IMR-90 (cell line): ENCODE measurements around the gene PRORP. TPM values are rescaled to one million over a fixed set of nuclear protein-coding genes. Genes with fewer than 3 reads are reported as not detected.

Experiments used
- ATAC-seq: fragments of 200-7000 bp; cut with Tn5 transposase; 2 replicates; pipeline ENCODE4 v1.9.1; 2020; ENCODE audit warnings: low read depth, mild to moderate bottlenecking, moderate library complexity
- BruUV-seq: library from RNA; stranded (reverse); fragments of 400-500 nt; replicated peaks from 2 replicates; lab custom pipeline; 2021; lab: Mats Ljungman, UMichigan
- CTCF ChIA-PET: fragments of 300-600 bp; formaldehyde crosslinking; extraction: SDS; loops from one replicate; lab custom pipeline; 2021; ENCODE audit warnings: antibody characterized with exemption; lab: Yijun Ruan, JAX
- POLR2A ChIA-PET: fragments of 300-600 bp; sonication (Branson Sonifier 250); formaldehyde crosslinking; loops from one replicate; lab custom pipeline; 2022; ENCODE audit warnings: antibody characterized with exemption; ENCODE audit not compliant: unreplicated experiment; lab: Charles Lee
- DNase-seq: peaks from one replicate; pipeline ENCODE4 v3.0.0; 2013
- H2AFZ ChIP-seq: replicated peaks from 2 replicates; pipeline ENCODE3; 2013; ENCODE audit warnings: low read length, mild to moderate bottlenecking; ENCODE audit not compliant: poor library complexity
- H2AK5ac ChIP-seq: 2 replicates; pipeline ENCODE4 v1.6.1; 2013; ENCODE audit warnings: low read depth, low read length, inconsistent platforms
- H2AK9ac ChIP-seq: replicated peaks from 2 replicates; pipeline ENCODE3; 2013; ENCODE audit warnings: mild to moderate bottlenecking, low read depth, low read length, moderate library complexity; ENCODE audit not compliant: poor library complexity
- H2BK120ac ChIP-seq: 2 replicates; pipeline ENCODE4 v1.6.1; 2013; ENCODE audit warnings: low read depth, low read length, inconsistent platforms
- H2BK15ac ChIP-seq: 3 replicates; pipeline ENCODE4 v1.6.1; 2013; ENCODE audit warnings: low read depth, low read length, inconsistent platforms
- H2BK20ac ChIP-seq: 2 replicates; pipeline ENCODE4 v1.6.1; 2013; ENCODE audit warnings: low read depth, mild to moderate bottlenecking, inconsistent platforms, low read length, moderate library complexity
- H2BK5ac ChIP-seq: 2 replicates; pipeline ENCODE4 v1.6.1; 2013; ENCODE audit warnings: mild to moderate bottlenecking, low read depth, low read length, inconsistent platforms; ENCODE audit not compliant: poor library complexity, severe bottlenecking
- H3K14ac ChIP-seq: replicated peaks from 2 replicates; pipeline ENCODE4 v1.6.1; 2013; ENCODE audit warnings: low read depth, low read length, inconsistent platforms
- H3K18ac ChIP-seq: 2 replicates; pipeline ENCODE4 v1.6.1; 2013; ENCODE audit warnings: low read depth, low read length, control low read depth
- H3K23ac ChIP-seq: 2 replicates; pipeline ENCODE4 v1.6.1; 2013; ENCODE audit warnings: low read depth, low read length, inconsistent platforms
- H3K27ac ChIP-seq: 2 replicates; pipeline ENCODE4 v1.5.1; 2013; ENCODE audit warnings: mild to moderate bottlenecking, control low read depth, low read length; ENCODE audit not compliant: insufficient read depth
- H3K27me3 ChIP-seq: 2 replicates; pipeline ENCODE4 v1.6.1; 2013; ENCODE audit warnings: low read length; ENCODE audit not compliant: control insufficient read depth, insufficient read depth
- H3K36me3 ChIP-seq: 2 replicates; pipeline ENCODE4 v1.6.1; 2013; ENCODE audit warnings: low read length, mixed read lengths; ENCODE audit not compliant: control insufficient read depth, insufficient read depth
- H3K4ac ChIP-seq: 2 replicates; pipeline ENCODE4 v1.6.1; 2013; ENCODE audit warnings: low read depth, low read length, inconsistent platforms
- H3K4me1 ChIP-seq: 2 replicates; pipeline ENCODE4 v1.6.1; 2013; ENCODE audit warnings: low read length, mixed read lengths; ENCODE audit not compliant: control insufficient read depth, insufficient read depth
- H3K4me2 ChIP-seq: 2 replicates; pipeline ENCODE4 v1.6.1; 2013; ENCODE audit warnings: low read depth, mild to moderate bottlenecking, control low read depth, low read length, moderate library complexity
- H3K4me3 ChIP-seq: 2 replicates; pipeline ENCODE4 v1.5.1; 2013; ENCODE audit warnings: low read depth, mild to moderate bottlenecking, control low read depth, low read length, moderate library complexity; ENCODE audit not compliant: insufficient read depth
- H3K56ac ChIP-seq: 2 replicates; pipeline ENCODE4 v1.6.1; 2013; ENCODE audit warnings: low read length, inconsistent platforms; ENCODE audit not compliant: insufficient read depth; ENCODE audit errors: extremely low read depth
- H3K79me1 ChIP-seq, 2 experiments: 2 replicates each; pipeline ENCODE4 v1.6.1; 2013; ENCODE audit warnings: low read length in 2 of 2, inconsistent platforms in 1 of 2, low read depth in 1 of 2
- H3K9ac ChIP-seq: 2 replicates; pipeline ENCODE4 v1.6.1; 2013; ENCODE audit warnings: low read depth, low read length, control low read depth
- H3K9me1 ChIP-seq: 2 replicates; pipeline ENCODE4 v1.6.1; 2013; ENCODE audit warnings: low read length, inconsistent platforms; ENCODE audit not compliant: insufficient read depth
- H3K9me3 ChIP-seq: 2 replicates; pipeline ENCODE4 v1.6.1; 2013; ENCODE audit warnings: low read length; ENCODE audit not compliant: control insufficient read depth, insufficient read depth
- H4K20me1 ChIP-seq: 2 replicates; pipeline ENCODE4 v1.6.1; 2013; ENCODE audit warnings: low read length, inconsistent platforms; ENCODE audit not compliant: insufficient read depth
- H4K5ac ChIP-seq: 2 replicates; pipeline ENCODE4 v1.6.1; 2013; ENCODE audit warnings: mild to moderate bottlenecking, low read depth, low read length, control low read depth
- H4K8ac ChIP-seq, 2 experiments: 2 replicates each; pipeline ENCODE4 v1.6.1; 2013; ENCODE audit warnings: low read depth in 2 of 2, low read length in 2 of 2, control low read depth in 1 of 2, inconsistent platforms in 1 of 2
- H4K91ac ChIP-seq: 2 replicates; pipeline ENCODE4 v1.6.1; 2013; ENCODE audit warnings: low read depth, low read length, inconsistent platforms; ENCODE audit not compliant: insufficient read depth
- CHD1 ChIP-seq: IDR thresholded peaks from 2 replicates; pipeline ENCODE4 v1.6.1; 2012; ENCODE audit warnings: low read depth, low read length, improper control_type of control experiment
- FOS ChIP-seq: fragments of 150-350 bp; IDR thresholded peaks from 2 replicates; pipeline ENCODE4 v1.6.1; 2016; ENCODE audit warnings: low read depth, low read length
- WGBS, 2 experiments: methylation state at CpG; one replicate each; pipeline versions ENCODE4 v1.1.5 to v1.1.7; 2013; ENCODE audit warnings: missing lambda C conversion rate in 2 of 2; ENCODE audit not compliant: insufficient read length in 1 of 2; ENCODE audit errors: extremely low coverage in 2 of 2; 5-methylcytosine and 5-hydroxymethylcytosine counted together
- dilution Hi-C: fragments of 300-500 bp; cut with HindIII; formaldehyde crosslinking; loops from one replicate; pipeline ENCODE4 v1.14.3; 2018; ENCODE audit warnings: low sequenced_read_pairs; ENCODE audit not compliant: unreplicated experiment
- in situ Hi-C: fragments of 300-500 bp; cut with MboI; formaldehyde crosslinking; loops from 3 replicates; pipeline ENCODE4 v1.14.3; 2019; ENCODE audit warnings: low sequenced_read_pairs, inconsistent platforms, mixed read lengths
- intact Hi-C: fragments of 100-400 bp; cut with micrococcal nuclease; formaldehyde crosslinking; loops from 2 replicates; pipeline ENCODE4 v1.10.0; 2022
- polyA plus RNA-seq, 3 experiments: library from polyadenylated mRNA; depleted of rRNA; stranded (reverse); fragments of >200 nt; gene quantifications; 2 replicates each; pipeline ENCODE4 v1.2.3, GENCODE V29; 2012; ENCODE audit warnings: low replicate concordance in 1 of 3
- total RNA-seq: library from RNA; depleted of rRNA; stranded (reverse); fragments of >200 nt; gene quantifications from 2 replicates; pipeline ENCODE4 v1.2.3, GENCODE V29; 2012

PRORP gene
- total and polyA plus RNA-seq, 2 of the 4 experiments (the other 2 are of a cell fraction) = 18.0 to 50.5 TPM

GRCh38 chr14:35113308-35113950, 8.9 kb upstream of the PRORP start:
- ATAC-seq = peak; percentile 27
- Histone ChIP-seq H3K4me1 (peaks cover 14% of the 10 kb centered on the region), H3K27ac (peak overlapping the region; percentile 77), H3K14ac (peak overlapping the region; percentile 64), H3K23ac (peak overlapping the region; percentile 62; the same call in 1 of the 2 replicates), H3K27me3 (no peaks in the 10 kb centered on the region), H3K9me3 (peaks cover 5% of the 10 kb centered on the region), H4K5ac (peak overlapping the region; percentile 82), H3K4me2 (peak overlapping the region; percentile 29), H3K56ac (no peak overlapping the region), H3K18ac (peak overlapping the region; percentile 64), H3K79me1 (peaks cover 43 to 53% of the 10 kb centered on the region in 2 experiments), H2BK5ac (peak overlapping the region; percentile 44), H4K91ac (peak overlapping the region; percentile 75), H2AFZ (no peak overlapping the region), H2AK9ac (no peak overlapping the region), H3K36me3 (peaks cover 34% of the 10 kb centered on the region), H3K4ac (peak overlapping the region; percentile 70), H2BK120ac (peak overlapping the region; percentile 81), H3K9me1 (peaks cover 15% of the 10 kb centered on the region), H2BK20ac (peak overlapping the region; percentile 71), H4K20me1 (no peaks in the 10 kb centered on the region; the same call in 1 of the 2 replicates), H3K9ac (no peak overlapping the region), H3K4me3 (no peak overlapping the region), H2BK15ac (peak overlapping the region; percentile 66), H2AK5ac (peak overlapping the region; percentile 85), H4K8ac (peak overlapping the region; percentile 72 to 80)
- in situ Hi-C loops = no loop called here
- CTCF ChIA-PET = interaction anchor here (0.6 to 0.7 kb wide), 2 partner anchors 12 to 295 kb away, joined by 3 read pairs; no protein-coding TSS in a partner anchor
- no TSS peak for BruUV-seq
- intact Hi-C loops = no loop called here
- TF ChIP-seq CHD1 = no peak
- TF ChIP-seq FOS = no peak
- WGBS, 2 experiments = no CpG with 5 or more reads among the region's 4 CpGs
- POLR2A ChIA-PET = no interaction called here
- DNase-seq = no peak
- dilution Hi-C loops = no loop called here
